Measurements from ENCODE around the gene MRPL55.

Gene MRPL55

GRCh38 chr1:228066891-228067654, 42.0 kb downstream of the MRPL55 start:
- DNase-seq: no peak

- no peak for DNase-seq
Observed at GRCh38 chr1:228066416-228066815, 42.7 kb downstream of the MRPL55 start.

GRCh38 chr1:228065543-228066347, 43.4 kb downstream of the MRPL55 start:
- no peak for DNase-seq

- DNase-seq: no peak
Observed at GRCh38 chr1:228064741-228065542, 44.2 kb downstream of the MRPL55 start.

- no peak for DNase-seq
Observed at GRCh38 chr1:228064296-228064695, 44.8 kb downstream of the MRPL55 start.

- DNase-seq: no peak
Observed at GRCh38 chr1:228063251-228064191, 45.6 kb downstream of the MRPL55 start.

- DNase-seq: no peak
Observed at GRCh38 chr1:228062812-228063211, 46.3 kb downstream of the MRPL55 start.

- no peak for DNase-seq
Observed at GRCh38 chr1:228062085-228062791, 46.9 kb downstream of the MRPL55 start.

GRCh38 chr1:228061411-228062084, 47.6 kb downstream of the MRPL55 start:
- no peak for DNase-seq

GRCh38 chr1:228060458-228061190, 48.5 kb downstream of the MRPL55 start:
- no peak for DNase-seq

GRCh38 chr1:228059634-228060457, 49.3 kb downstream of the MRPL55 start:
- DNase-seq: peak; percentile 90

GRCh38 chr1:228058949-228059633, 50.0 kb downstream of the MRPL55 start:
- peak; percentile 38 for DNase-seq

GRCh38 chr1:228058172-228058948, 50.7 kb downstream of the MRPL55 start:
- DNase-seq: no peak
